Stimulated activated CD4-positive, alpha-beta T cell treated with anti-CD3 and anti-CD28 coated beads, Interleukin-15, amount 100 ng/mL, for 24 hours (primary cell): ENCODE measurements around the gene DIDO1.
"Not testable (repeated sequence)": the region's sequence is repeated elsewhere in the genome, so short reads cannot be mapped to it uniquely, and the experiment has no call there.

Experiments
- DNase-seq: peaks from one replicate; pipeline ENCODE4 v3.0.0-alpha.2; 2020

DIDO1 gene

GRCh38 chr20:62925420-62926228 lies 681 bp downstream of the DIDO1 start:
- DNase-seq: peak; percentile 61

DNA sequence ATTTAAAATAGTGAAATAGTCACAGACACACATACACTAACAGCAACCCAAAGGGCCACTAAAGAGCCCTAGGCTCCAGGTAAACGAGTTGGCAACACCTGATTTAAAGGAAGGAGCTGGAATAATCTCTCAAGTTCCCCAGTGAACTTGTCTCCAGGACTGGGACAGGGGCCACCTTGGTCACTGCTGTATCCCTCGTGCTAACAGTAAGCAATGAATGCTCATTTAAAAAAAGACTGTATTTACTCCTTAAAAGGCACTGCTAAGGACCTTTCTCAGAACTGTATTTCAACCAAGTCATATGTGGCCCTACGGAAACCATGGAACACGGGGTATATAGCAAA lies 1.3 kb downstream of the DIDO1 start:
- no peak for DNase-seq

DNA sequence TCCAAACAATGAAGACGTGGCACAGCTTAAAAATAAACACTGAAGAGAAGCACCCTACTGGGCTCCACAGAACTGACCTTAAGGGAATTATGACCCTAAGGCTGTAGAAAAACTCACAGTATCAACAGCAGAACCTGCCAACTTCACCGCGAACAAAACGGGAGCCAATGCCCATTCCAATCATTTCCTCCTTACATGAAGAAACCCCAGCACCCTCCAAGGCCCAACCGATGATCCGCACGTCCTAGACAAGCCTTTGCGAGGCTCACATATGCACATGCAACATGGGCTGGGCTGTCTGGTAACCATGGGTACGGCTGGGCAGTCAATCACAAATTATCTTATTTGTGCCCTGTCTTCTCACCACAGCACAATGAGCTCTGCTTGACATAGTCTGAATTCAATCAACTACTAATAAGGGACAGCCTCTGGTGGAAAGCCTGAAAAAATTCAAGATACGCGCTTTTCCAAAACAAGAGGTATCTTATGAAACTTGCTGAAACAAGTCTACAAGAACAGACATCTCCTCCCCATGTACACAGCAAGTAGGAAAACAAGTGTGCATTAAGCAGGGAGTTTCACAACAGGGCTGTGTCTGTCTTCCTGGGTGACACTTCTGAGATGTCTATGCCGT lies 1.7 kb downstream of the DIDO1 start:
- peak; percentile 28 for DNase-seq

DNA sequence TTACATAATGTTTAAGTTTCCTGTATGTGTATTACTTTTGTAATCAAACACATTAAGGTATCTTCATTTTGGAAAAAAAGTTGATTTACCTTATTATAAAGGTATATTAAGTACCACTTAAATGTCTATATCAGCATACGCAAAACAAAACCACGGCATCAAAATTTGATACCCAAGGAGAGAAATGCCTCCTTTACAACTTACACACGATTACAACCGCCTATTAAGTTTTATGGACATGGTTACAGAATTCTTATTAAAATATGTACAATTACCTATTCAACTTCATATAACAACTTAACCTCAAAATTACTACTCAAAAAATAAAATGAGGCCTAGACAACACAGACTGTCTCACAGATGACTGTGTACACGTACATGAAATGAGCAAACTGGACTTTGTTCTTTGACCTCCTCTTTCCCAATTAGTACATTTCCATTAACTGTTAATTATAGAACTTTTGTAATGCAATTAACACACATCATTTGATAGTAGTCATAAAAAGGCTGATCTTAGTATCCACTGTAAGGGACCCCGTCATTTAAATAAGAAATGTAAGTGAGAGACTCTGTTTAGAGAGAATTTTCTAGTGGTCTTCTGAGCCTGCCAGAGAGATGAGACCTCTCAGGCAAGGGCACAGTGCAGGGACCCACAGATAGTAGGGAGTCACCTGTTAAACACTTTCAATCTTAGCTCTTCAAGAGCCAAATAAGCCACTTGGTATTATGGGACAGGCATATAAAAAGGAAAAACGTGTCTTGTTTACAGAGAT lies 2.5 kb downstream of the DIDO1 start:
- no peak for DNase-seq

DNA sequence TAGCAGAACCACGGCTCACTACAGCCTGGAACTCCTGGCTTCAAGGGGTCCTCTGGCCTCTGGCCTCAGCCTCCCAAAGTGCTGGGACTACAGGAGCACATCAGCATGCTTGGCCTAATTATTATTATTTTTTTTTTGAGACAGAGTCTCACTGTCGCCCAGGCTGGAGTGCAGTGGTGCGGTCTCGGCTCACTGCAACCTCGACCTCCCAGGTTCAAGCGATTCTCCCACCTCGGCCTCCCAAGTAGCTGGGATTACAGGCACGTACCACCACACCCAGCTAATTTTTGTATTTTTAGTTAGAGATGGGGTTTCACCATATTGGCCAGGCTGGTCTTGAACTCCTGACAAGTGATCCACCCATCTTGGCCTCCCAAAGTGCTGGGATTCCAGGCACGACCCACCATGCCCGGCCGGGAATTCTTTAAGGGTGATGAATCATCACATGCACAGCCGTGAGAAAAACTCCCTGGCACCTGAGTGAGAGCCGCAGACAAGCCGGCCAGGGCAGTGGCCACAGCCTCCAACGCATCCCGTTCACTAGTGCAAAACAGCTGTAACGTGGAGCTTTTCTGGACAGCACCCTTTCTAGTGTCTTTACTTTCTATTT lies 3.1 kb downstream of the DIDO1 start:
- DNase-seq: not testable (repeated sequence)

- DNase-seq: peak; percentile 52
Observed at GRCh38 chr20:62922451-62922921, 3.8 kb downstream of the DIDO1 start.

DNA sequence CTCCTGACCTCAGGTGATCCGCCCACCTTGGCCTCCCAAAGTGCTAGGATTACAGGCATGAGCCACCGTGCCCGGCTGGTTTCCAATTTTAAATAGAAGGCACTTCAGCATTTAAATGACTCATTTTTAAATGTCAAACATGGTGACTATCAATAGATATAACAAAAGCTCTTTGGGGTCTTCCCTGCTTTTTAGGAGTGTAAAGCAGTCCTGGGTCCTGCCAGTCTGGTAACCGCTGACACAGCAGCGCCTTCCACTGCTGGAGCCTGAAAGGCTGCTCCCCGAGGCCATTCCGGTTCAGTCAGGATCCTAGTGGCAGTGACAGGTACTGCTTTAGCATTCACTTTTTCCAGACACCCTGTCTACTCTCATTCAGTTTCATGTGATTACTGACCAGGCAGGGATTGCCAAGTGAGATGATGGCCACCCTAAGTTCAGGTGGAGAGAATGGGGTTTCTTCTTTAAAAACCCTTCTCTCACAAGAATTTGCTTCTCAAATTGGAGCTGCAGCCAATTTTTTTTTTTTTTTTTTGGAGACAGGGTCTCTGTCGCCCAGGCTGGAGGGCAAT lies 5.1 kb downstream of the DIDO1 start:
- DNase-seq: peak; percentile 76

DNA sequence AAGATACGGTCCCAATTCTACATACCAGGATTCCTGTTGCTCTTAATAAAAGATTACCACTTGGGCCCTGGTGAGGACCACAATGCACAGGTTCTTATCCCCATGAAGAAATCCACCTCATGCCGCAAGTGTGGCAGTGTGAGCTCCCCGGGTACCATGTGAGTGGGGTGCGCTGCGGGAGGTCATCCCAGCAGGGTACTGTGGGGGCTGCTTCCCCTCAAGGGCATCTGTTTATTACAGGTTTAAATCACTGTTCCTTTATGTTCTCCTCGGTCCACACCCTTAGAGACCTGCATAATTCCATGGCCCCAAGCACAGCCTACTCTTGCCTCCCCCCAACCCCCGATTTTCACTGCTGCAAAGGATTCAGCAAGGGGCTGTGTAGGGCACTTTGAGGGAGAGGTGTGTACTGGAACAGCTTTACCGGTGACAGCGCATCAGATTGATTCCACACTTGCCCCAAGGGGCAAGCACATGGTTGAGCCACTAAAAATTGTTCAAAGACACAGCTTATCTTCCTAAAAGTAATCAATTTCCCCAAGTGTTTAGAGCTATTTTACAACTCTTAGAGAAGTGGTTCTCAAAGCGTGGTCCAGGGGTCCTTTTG lies 6.2 kb downstream of the DIDO1 start:
- no peak for DNase-seq

DNA sequence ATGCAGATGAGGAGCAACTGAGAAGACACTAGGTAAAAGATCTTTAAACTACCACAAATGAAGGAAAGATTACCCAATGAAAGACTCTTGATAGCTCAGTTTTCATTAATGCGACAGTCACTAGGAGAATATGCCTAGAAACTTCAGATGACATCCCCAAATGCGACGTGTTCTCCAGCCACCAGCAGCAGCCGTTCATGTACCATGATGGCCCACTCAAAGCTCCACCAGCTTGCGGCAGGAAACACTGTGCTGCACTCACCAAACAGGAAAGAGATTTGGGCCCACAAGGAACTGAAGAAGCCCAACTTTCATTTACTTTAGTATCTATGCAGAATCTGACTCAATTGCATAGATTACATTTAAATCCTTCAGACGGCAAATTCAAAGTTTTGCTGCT lies 7.5 kb downstream of the DIDO1 start:
- DNase-seq: peak; percentile 65

GRCh38 chr20:62918147-62918546 lies 8.2 kb downstream of the DIDO1 start:
- peak; percentile 46 for DNase-seq

GRCh38 chr20:62917720-62918119 lies 8.6 kb downstream of the DIDO1 start:
- DNase-seq: no peak

DNA sequence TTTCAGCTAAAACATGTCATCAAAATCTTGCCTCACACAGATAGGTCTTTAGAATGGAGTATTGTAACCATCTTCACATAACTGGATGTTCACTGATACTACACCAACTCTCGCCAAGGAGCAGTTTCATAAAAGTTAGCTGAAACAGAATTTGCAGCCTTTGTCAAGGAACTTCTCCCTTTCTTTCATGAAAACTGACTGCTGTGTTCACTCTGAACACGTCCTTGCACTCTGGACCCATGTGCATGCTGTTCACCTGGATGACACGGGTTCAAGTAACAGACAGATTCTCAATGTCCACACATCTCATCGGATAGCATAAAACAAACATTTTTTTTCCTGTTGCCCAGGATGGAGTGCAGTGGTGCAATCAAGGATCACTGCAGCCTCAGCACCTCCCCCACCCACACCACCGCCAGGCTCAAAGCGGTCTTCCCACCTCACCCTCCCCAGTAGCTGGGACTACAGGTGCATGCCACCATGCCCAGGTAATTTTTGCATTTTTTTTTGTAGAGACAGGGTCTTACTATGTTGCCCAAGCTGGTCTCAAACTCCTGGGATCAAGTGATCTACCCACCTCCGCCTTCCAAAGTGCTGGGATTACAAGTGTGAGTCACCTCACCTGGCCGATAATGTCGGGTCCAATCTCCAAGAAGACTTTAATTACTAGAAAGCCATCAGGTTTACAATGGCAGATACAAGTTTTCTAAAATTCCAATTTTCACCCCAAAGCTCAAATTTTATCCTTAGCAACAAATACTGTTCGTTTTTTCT lies 9.4 kb downstream of the DIDO1 start:
- no peak for DNase-seq

DNA sequence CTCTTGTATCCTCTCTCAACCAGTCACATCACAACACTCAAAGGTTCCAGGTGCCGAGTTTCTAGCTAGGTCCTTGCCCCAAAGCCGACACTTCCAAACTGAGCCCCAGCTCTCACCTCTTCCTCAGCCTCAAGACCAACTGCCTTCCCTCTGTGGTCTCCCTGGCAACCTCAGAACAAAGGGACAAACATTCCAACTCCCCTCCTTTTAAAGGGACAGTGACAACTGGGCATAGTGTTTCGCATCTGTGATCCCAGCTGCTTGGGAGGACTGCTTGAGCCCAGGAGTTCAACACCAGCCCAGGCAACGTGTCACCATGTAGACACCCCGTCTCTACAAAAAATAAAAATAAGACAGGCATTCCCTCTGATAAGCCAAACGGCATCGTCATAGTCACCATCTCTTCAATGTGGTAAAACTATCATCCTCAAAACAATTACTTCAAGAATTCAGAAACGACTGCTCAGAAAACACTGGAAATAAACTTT lies 11.3 kb downstream of the DIDO1 start:
- DNase-seq: no peak

GRCh38 chr20:62914436-62914835 lies 11.9 kb downstream of the DIDO1 start:
- no peak for DNase-seq

DNA sequence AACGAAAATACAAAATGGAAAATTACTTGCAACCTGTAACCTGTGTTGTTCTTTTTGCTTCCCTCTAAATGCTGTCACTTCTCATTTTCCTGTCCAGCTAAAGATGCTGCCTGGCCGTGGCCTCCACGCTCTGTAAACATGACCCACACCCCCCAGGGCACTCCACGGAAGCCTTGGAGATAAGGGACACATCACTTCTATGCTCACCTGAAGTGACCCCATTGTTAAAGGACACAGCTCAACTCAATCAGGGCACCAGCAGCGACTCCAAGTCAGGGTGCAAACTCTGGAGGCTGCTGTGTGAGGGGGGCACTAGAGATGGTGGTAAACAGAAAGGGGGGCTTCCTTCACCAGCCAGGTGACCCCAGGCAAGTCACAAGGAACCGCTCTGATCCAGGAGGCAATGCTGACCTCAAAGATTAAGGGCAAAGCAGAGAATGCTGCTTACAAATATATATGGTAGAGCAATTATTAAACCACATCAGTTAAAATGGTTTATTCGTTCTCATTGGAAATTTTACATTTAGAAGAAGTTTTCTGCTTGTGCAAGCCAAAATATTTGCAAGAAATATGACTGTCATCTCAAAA lies 13.2 kb downstream of the DIDO1 start:
- no peak for DNase-seq

DNA sequence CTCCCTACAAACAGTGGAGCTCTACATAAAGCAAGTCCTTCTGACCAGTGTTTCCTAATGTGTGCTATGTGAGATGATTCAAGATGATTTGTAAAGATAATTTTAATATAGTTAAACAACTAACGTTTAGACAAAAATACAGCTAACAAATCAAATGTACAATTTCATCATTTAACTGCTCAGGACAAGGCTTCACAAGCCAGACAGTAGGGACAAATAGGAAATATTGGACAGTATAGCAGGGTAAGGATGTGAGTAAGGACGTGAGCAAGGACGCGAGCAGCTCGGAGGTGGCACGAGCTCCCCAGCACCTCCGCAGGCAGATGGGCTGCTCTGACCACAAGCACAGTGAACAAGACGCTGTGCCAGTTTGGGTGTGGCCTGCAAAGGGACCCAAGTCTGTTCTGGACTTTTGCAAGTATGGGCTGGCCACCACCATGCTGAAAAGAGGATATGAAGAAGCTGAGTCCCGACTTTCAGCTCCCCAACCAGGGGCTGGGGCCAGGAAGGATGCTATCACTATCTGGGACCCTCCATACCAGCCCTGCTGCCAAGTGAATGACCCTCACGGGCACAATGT lies 14.5 kb downstream of the DIDO1 start:
- no peak for DNase-seq

GRCh38 chr20:62910777-62911497 lies 15.4 kb downstream of the DIDO1 start:
- DNase-seq: no peak

- DNase-seq: no peak
Observed at GRCh38 chr20:62910217-62910766, 16.0 kb downstream of the DIDO1 start.

DNA sequence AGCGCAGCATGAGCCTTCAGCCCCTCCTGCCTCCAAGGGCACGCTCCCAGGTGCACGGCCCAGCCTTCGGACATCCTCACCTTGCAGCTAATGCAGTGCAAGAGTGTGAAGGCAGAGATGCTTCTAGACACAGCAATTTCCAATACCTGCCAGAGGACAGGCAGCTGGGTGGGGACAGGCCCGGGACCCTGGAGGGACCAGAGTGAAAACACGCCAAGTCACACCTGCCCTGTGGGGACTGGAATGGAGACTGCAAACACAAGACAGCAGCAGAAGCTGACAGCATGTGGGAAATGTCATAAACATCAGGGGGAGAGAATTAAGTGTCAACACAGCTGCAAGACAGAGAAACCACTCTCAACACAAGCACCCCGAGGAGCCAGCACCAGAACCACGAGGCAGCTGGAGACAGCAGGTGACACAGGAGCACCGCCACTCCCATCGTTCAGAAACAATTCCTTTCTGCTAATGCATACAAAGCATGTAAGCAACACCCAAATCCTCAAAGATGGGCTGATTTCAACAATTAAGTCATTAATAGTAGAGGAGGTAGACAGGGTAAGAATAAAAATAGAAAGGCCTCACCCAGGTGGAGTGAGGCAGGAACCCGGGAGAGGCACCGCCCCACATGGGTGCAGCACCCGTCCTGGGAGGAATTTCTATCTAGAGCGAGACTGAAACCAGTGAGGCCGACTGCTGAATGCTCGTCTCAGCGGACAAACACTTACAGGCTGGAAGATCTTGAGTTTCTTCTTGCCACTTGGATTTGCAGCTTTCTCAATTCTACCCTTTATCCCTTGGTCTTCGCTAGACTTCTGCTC lies 17.1 kb downstream of the DIDO1 start:
- DNase-seq: no peak
